Lung (tissue), 12 donors: ENCODE data around the gene TRIM52. TPM values are rescaled to one million over a fixed set of nuclear protein-coding genes. Genes with fewer than 3 reads are reported as not detected.

ENCODE experiments used
- ATAC-seq: fragments of 200-7000 bp; cut with Tn5 transposase; one replicate; pipeline ENCODE4 v1.9.1; 2020; ENCODE audit warnings: moderate number of reproducible peaks; ENCODE audit not compliant: insufficient read depth, low FRiP score
- DNase-seq, 3 donors: peaks; one replicate each; pipeline ENCODE4 v3.0.0-alpha.2; 2013 to 2017
- H3K27ac ChIP-seq, 2 donors: one replicate each; pipeline ENCODE4 v1.5.1; 2013; ENCODE audit warnings: mild to moderate bottlenecking in 2 of 2, moderate library complexity in 2 of 2, control low read depth in 1 of 2, inconsistent platforms in 1 of 2, low read depth in 1 of 2, low read length in 1 of 2
- H3K27me3 ChIP-seq, 3 donors: one replicate each; pipeline ENCODE4 v1.5.1; 2013; ENCODE audit warnings: low read length in 2 of 3; ENCODE audit not compliant: control insufficient read depth in 3 of 3, insufficient read depth in 3 of 3
- H3K36me3 ChIP-seq, 4 donors: one replicate each; pipeline ENCODE4 v1.5.1; 2013; ENCODE audit warnings: low read length in 4 of 4, mild to moderate bottlenecking in 1 of 4, moderate library complexity in 1 of 4; ENCODE audit not compliant: control insufficient read depth in 4 of 4, insufficient read depth in 4 of 4
- H3K4me1 ChIP-seq, 5 donors: one replicate each; pipeline ENCODE4 v1.5.1; 2013; ENCODE audit warnings: low read length in 5 of 5, mild to moderate bottlenecking in 2 of 5, moderate library complexity in 1 of 5; ENCODE audit not compliant: control insufficient read depth in 5 of 5, insufficient read depth in 5 of 5
- H3K4me3 ChIP-seq: one replicate; pipeline ENCODE4 v1.5.1; 2013; ENCODE audit warnings: mild to moderate bottlenecking, control low read depth, moderate library complexity
- H3K9ac ChIP-seq, 2 donors: one replicate each; pipeline ENCODE4 v1.5.1; 2013; ENCODE audit warnings: low read length in 2 of 2, control low read depth in 1 of 2; ENCODE audit not compliant: insufficient read depth in 1 of 2
- H3K9me3 ChIP-seq, 4 donors: one replicate each; pipeline ENCODE4 v1.5.1; 2013; ENCODE audit warnings: low read length in 3 of 4, mild to moderate bottlenecking in 1 of 4, moderate library complexity in 1 of 4; ENCODE audit not compliant: control insufficient read depth in 4 of 4, insufficient read depth in 3 of 4
- WGBS, 2 donors: extraction: QIAGEN DNeasy Blood & Tissue Kit; methylation state at CpG; one replicate each; pipeline ENCODE4 v1.1.7; 2013; 5-methylcytosine and 5-hydroxymethylcytosine counted together
- polyA plus RNA-seq, 2 donors: library from polyadenylated mRNA; stranded (reverse); fragments of 200-250 nt; gene quantifications; one replicate each; pipeline ENCODE4 v1.2.1, GENCODE V29; 2013
- total RNA-seq, 2 donors: library from RNA; depleted of rRNA in 1 of 2; stranded (reverse); fragments of >200 nt in 1 of 2; gene quantifications; one replicate each; pipeline ENCODE4 v1.2.1, GENCODE V29; 2014 to 2021
- TF ChIP-seq, protein P1 (sequence below): IDR thresholded peaks from 2 replicates; pipeline ENCODE4 v1.5.1; 2012; ENCODE audit warnings: mild to moderate bottlenecking; ENCODE audit errors: control extremely low read depth, extremely low read depth
- donor health status: control.
- donor health status: control.
- donor health status: Bipolar disorder and iron deficiency.
- donor health status: healthy.
- donor health status: DM: yes; HTN: yes; CAD: no.

The TRIM52 gene
- total and polyA plus RNA-seq, 4 donors: 6.5 to 19.3 (median 13.8) TPM

GRCh38 chr5:181234455-181235306 is 26.3 kb downstream of the TRIM52 start:
- no peak for ATAC-seq
- H3K27me3 ChIP-seq: no peaks in the 10 kb centered on the region
- no peak overlapping the region for H3K9ac ChIP-seq
- no peak for DNase-seq
- no peak overlapping the region for H3K27ac ChIP-seq
- H3K36me3 ChIP-seq: peaks cover 45 to 75% (median 67%) of the 10 kb centered on the region in 4 donors
- TF ChIP-seq, protein P1, sequence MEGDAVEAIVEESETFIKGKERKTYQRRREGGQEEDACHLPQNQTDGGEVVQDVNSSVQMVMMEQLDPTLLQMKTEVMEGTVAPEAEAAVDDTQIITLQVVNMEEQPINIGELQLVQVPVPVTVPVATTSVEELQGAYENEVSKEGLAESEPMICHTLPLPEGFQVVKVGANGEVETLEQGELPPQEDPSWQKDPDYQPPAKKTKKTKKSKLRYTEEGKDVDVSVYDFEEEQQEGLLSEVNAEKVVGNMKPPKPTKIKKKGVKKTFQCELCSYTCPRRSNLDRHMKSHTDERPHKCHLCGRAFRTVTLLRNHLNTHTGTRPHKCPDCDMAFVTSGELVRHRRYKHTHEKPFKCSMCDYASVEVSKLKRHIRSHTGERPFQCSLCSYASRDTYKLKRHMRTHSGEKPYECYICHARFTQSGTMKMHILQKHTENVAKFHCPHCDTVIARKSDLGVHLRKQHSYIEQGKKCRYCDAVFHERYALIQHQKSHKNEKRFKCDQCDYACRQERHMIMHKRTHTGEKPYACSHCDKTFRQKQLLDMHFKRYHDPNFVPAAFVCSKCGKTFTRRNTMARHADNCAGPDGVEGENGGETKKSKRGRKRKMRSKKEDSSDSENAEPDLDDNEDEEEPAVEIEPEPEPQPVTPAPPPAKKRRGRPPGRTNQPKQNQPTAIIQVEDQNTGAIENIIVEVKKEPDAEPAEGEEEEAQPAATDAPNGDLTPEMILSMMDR: no peak
- H3K9me3 ChIP-seq: no peaks in the 10 kb centered on the region
- H3K4me3 ChIP-seq: no peak overlapping the region
- 92 to 94% methylated on average over 22 of the region's 22 CpGs for WGBS, 2 donors
- peaks cover 0 to 1% (median 0%) of the 10 kb centered on the region in 5 donors for H3K4me1 ChIP-seq

- H3K27me3 ChIP-seq: no peaks in the 10 kb centered on the region
- H3K4me1 ChIP-seq: peaks cover 0 to 1% (median 0%) of the 10 kb centered on the region in 5 donors
- no peak for ATAC-seq
- H3K4me3 ChIP-seq: no peak overlapping the region
- no peak for DNase-seq
- TF ChIP-seq, protein P1: no peak
- H3K36me3 ChIP-seq: peaks cover 38 to 74% (median 61%) of the 10 kb centered on the region in 4 donors
- H3K9ac ChIP-seq: no peak overlapping the region
- WGBS, 2 donors: 93% methylated on average over 23 to 24 of the region's 24 CpGs
- no peaks in the 10 kb centered on the region for H3K9me3 ChIP-seq
- no peak overlapping the region for H3K27ac ChIP-seq
Measured at GRCh38 chr5:181233801-181234454, 27.0 kb downstream of the TRIM52 start.

DNA sequence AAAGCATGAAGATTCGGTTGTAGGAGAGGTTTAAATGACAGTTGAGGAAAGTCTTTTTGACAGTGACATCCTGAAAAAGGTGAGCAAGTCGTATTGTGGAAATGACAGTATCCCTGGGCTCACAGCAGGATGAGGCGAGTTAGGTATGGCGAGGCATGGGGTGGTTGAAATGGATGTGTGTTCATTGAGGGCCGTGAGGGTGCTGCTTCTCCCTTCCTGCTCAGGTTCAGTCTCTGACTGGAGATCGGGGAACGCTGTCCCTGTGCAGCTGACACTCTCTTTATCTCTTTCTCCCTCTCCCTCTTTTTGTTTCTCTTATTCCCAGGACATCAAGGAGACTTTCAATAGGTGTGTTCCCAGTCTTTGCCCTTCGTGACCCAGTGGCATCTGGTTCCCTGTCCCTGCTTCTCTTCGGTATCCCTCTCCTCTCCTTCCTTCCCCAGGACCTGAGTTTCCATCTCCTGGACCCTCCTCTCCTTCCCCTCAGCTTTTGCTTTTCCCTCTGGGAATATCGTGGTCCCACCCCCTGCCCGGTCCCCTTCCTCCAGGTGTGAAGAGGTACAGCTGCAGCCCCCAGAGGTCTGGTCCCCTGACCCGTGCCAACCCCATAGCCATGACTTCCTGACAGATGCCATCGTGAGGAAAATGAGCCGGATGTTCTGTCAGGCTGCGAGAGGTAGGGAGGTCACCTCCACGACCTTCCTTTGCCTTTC is 27.7 kb downstream of the TRIM52 start:
- Histone ChIP-seq H3K27me3 (no peaks in the 10 kb centered on the region), H3K4me1 (no peaks in the 10 kb centered on the region), H3K36me3 (peaks cover 33 to 68% (median 55%) of the 10 kb centered on the region in 4 donors), H3K9me3 (no peaks in the 10 kb centered on the region), H3K4me3 (no peak overlapping the region), H3K9ac (no peak overlapping the region), H3K27ac (no peak overlapping the region)
- TF ChIP-seq, protein P1: no peak
- DNase-seq (no peak), ATAC-seq (no peak)
- WGBS, 2 donors: 85 to 86% methylated on average over 16 of the region's 16 CpGs
